ENCODE results near the gene HEXIM1. TPM values are rescaled to one million over a fixed set of nuclear protein-coding genes. Genes with fewer than 3 reads are reported as not detected.

HEXIM1 gene
- total RNA-seq, 1 donor from 2014 or later, result 38.8 TPM

DNA sequence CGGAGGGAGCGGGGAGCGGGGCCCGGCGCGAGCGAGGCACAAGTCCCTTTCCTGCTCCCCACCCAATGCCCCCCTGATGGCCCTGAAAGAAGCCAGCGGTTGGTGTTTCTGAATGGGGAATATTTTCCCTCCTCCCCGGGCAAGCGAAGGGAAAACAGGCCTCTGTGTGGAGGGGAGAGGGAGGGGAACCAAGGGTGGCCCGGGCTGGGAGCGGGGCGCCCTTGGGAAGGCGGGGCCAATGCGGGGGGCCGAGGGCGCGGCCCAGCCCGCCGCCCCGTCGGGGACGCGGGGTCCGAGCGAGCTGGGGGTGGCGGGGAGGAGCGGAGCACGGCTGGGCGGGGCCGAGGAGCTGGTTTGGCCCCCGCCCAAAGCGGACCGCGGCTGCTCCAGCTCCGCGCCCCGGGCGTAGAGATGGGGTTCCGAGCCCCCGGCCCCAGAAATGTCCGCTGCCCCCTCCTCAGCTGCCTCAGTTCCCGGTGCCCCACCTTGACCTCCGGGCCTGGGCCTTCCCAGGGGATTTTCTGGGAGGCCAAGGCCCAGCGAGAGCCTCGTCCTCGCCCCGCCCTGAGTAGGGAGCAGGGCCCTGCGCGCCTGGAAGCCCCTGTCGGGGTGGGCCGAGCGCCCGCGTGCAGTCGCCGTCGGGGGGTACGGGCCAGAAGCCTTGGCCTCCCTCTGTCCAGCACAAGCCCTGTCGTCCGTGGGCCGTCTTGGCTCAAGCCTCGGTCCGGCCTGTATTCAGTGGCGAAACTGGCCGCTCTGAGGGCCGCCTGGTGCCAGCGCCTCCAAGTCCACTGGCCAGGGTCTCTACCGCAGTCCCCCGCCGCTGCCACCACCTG is 3.9 kb upstream of the HEXIM1 start:
- TF ChIP-seq, protein P1, sequence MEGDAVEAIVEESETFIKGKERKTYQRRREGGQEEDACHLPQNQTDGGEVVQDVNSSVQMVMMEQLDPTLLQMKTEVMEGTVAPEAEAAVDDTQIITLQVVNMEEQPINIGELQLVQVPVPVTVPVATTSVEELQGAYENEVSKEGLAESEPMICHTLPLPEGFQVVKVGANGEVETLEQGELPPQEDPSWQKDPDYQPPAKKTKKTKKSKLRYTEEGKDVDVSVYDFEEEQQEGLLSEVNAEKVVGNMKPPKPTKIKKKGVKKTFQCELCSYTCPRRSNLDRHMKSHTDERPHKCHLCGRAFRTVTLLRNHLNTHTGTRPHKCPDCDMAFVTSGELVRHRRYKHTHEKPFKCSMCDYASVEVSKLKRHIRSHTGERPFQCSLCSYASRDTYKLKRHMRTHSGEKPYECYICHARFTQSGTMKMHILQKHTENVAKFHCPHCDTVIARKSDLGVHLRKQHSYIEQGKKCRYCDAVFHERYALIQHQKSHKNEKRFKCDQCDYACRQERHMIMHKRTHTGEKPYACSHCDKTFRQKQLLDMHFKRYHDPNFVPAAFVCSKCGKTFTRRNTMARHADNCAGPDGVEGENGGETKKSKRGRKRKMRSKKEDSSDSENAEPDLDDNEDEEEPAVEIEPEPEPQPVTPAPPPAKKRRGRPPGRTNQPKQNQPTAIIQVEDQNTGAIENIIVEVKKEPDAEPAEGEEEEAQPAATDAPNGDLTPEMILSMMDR (IDR thresholded peaks at IDR 0.05; ENCODE audit: unreplicated experiment), result no peak
- H3K27me3 Mint-ChIP-seq (ENCODE audit: low read depth), result no peaks in the 10 kb centered on the region
- peak overlapping the region; percentile 94 for H3K27ac Mint-ChIP-seq
- peaks cover 3% of the 10 kb centered on the region for H3K36me3 Mint-ChIP-seq
- peaks cover 25% of the 10 kb centered on the region for H3K4me1 Mint-ChIP-seq
- no peak for DNase-seq (ENCODE audit: low spot score in 2 of 2, unreplicated experiment in 2 of 2)
- peak overlapping the region; percentile 68 for H3K4me3 Mint-ChIP-seq
- H3K9me3 Mint-ChIP-seq, result no peaks in the 10 kb centered on the region

DNA sequence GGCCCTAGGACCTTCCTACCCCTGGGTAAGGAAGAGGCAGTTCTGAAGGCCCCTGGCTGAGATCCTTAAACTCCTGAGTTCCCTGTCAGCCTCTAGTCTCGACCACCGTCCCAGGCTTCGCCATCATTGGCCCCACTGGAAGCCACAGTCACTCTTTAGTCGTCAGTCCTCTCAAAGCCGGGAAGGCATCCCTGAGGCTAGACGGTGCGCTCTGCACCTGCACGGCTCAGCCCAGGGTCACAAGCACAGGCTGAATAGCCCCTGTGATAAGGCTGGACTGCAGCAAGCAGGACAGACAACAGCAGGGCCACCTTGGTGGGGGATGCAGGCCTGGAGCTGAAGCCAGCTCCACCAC is 3.3 kb upstream of the HEXIM1 start:
- no peaks in the 10 kb centered on the region for H3K9me3 Mint-ChIP-seq

DNA sequence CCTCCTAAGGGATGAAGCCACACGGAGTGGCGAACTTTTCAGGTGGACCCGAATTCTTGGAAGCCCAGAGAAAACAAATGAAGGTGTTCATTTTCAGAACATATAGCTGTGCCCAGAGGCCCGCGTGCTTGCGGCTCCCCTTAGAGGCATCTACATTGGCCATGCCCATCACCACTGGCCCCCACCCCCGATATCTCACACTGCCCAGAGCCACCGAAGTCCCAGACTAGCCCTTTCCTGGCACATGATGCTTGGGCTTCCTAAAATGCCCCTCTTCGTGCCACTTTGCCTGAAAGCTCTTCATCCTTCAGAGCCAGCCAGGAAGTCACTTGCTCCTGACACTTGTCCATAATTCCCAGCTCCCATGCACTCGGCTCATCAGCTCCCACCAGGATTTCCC is 2.1 kb upstream of the HEXIM1 start:
- DNase-seq (ENCODE audit: low spot score in 2 of 2, unreplicated experiment in 2 of 2), result no peak
- Mint-ChIP-seq H3K27me3 (ENCODE audit: low read depth) (no peaks in the 10 kb centered on the region), H3K9me3 (no peaks in the 10 kb centered on the region), H3K4me1 (peaks cover 35% of the 10 kb centered on the region), H3K36me3 (peaks cover under 1% of the 10 kb centered on the region), H3K27ac (peak overlapping the region; percentile 100), H3K4me3 (peak overlapping the region; percentile 98)
- TF ChIP-seq, protein P1 (IDR thresholded peaks at IDR 0.05; ENCODE audit: unreplicated experiment), result no peak

More for the DNA sequence above, 3.3 kb upstream of the HEXIM1 start:
- TF ChIP-seq, protein P1 (IDR thresholded peaks at IDR 0.05; ENCODE audit: unreplicated experiment), result no peak
- H3K4me1 Mint-ChIP-seq, result peaks cover 28% of the 10 kb centered on the region
- peak overlapping the region; percentile 59 for H3K27ac Mint-ChIP-seq
- H3K4me3 Mint-ChIP-seq, result peak overlapping the region; percentile 49
- H3K27me3 Mint-ChIP-seq (ENCODE audit: low read depth), result no peaks in the 10 kb centered on the region
- no peak for DNase-seq (ENCODE audit: low spot score in 2 of 2, unreplicated experiment in 2 of 2)
- H3K36me3 Mint-ChIP-seq, result peaks cover 3% of the 10 kb centered on the region

DNA sequence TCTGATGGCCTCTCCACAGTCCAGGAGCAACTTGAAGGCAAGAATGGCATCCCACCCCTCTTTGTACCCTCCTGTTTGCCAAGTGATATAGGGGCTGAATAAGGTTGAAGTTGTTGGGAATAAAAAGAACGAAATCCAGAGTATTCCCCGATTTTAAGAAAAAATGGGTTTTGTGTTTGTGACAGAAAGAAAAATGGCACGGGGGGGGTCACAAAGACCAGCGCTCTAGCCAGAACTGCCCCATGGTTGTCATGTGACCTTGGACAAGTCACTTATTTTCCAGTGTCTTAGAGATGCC is 1.7 kb upstream of the HEXIM1 start:
- no peaks in the 10 kb centered on the region for H3K9me3 Mint-ChIP-seq
- TF ChIP-seq, protein P1 (IDR thresholded peaks at IDR 0.05; ENCODE audit: unreplicated experiment), result no peak
- H3K27me3 Mint-ChIP-seq (ENCODE audit: low read depth), result no peaks in the 10 kb centered on the region
- H3K36me3 Mint-ChIP-seq, result no peaks in the 10 kb centered on the region
- no peak for DNase-seq (ENCODE audit: low spot score in 2 of 2, unreplicated experiment in 2 of 2)
- peak overlapping the region; percentile 98 for H3K4me3 Mint-ChIP-seq
- peaks cover 38% of the 10 kb centered on the region for H3K4me1 Mint-ChIP-seq
- H3K27ac Mint-ChIP-seq, result peak overlapping the region; percentile 100

DNA sequence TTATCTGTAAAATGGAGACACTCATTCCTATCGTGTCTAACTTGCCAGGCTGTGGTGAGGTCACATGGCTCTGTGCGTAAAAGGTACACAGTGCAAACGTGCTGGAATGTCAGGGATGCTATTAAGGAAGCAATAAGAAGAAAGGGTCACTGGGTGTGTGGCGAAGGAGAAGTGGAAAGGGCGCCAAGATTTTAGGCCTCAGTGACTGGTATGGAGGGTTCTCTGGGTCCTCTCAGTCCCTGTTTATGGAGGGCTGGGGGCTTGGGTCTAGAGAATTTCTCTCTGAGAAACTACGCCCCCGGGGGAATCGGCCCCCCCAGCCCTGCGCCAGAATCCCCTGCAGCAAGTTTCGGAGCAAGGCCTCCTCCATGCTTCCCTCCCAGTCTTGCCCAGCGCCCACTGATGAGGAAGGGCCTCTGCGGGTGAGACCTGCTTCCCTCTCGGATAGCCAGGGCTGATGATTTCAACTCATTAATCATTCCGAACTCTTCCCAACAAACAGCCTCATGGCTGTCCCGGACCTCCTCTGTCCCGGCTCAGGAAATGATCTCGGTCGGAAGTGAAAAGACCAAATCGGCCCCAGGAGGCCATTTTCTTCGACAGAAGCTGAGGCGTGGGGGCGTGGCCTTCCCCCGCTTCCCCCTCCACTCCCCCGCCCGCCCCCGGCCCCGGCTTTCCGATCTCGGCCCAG is 1.2 kb upstream of the HEXIM1 start:
- Mint-ChIP-seq H3K4me1 (peaks cover 42% of the 10 kb centered on the region), H3K36me3 (no peaks in the 10 kb centered on the region), H3K27ac (peak overlapping the region; percentile 100), H3K27me3 (ENCODE audit: low read depth) (no peaks in the 10 kb centered on the region), H3K4me3 (peak overlapping the region; percentile 98), H3K9me3 (no peaks in the 10 kb centered on the region)
- no peak for DNase-seq (ENCODE audit: low spot score in 2 of 2, unreplicated experiment in 2 of 2)
- TF ChIP-seq, protein P1 (IDR thresholded peaks at IDR 0.05; ENCODE audit: unreplicated experiment), result no peak

Measured in mesothelial cell of epicardium (in vitro differentiated cells).